GM12878 (cell line): Measurements from ENCODE around the gene SKIDA1. TPM values are rescaled to one million over a fixed set of nuclear protein-coding genes. Genes with fewer than 3 reads are reported as not detected.

Experiments used
- ATAC-seq: fragments of 200-7000 bp; cut with Tn5 transposase; 3 replicates; pipeline ENCODE4 v1.9.1; 2020; ENCODE audit warnings: mild to moderate bottlenecking, moderate library complexity
- BruUV-seq: library from RNA; stranded (reverse); fragments of 400-500 nt; replicated peaks from 2 replicates; lab custom pipeline; 2021; lab: Mats Ljungman, UMichigan
- CTCF ChIA-PET: fragments of 300-600 bp; sonication (Branson Sonifier 250); formaldehyde crosslinking; extraction: SDS; loops from one replicate; lab custom pipeline; 2021; ENCODE audit warnings: inconsistent platforms; lab: Yijun Ruan, JAX
- POLR2A ChIA-PET: fragments of 350-600 bp; formaldehyde crosslinking; extraction: SDS; loops from one replicate; lab custom pipeline; 2021; ENCODE audit warnings: inconsistent platforms; lab: Charles Lee
- RAD21 ChIA-PET: fragments of 300-600 bp; sonication (Branson Sonifier 250); formaldehyde crosslinking; loops from one replicate; lab custom pipeline; 2023; ENCODE audit warnings: antibody characterized with exemption; ENCODE audit not compliant: unreplicated experiment; lab: Charles Lee
- SMC1A ChIA-PET: fragments of 300-600 bp; sonication (Branson Sonifier 250); formaldehyde crosslinking; loops from one replicate; lab custom pipeline; 2023; ENCODE audit not compliant: unreplicated experiment, uncharacterized antibody; lab: Charles Lee
- DNase-seq: peaks from one replicate; pipeline ENCODE4 v3.0.0-alpha.2; 2011; ENCODE audit warnings: low read depth, low spot score
- FAIRE-seq: peaks from 3 replicates; lab custom pipeline; 2011; peaks lifted over from hg19 to GRCh38; lab: Jason Lieb, UNC
- H2AFZ ChIP-seq: 2 replicates; pipeline ENCODE4 v1.6.0; 2011; ENCODE audit warnings: low read depth, low read length, control low read depth; ENCODE audit not compliant: control insufficient read depth
- H3K27ac ChIP-seq: 2 replicates; pipeline ENCODE4 v1.5.1; 2011; ENCODE audit warnings: control low read depth; ENCODE audit not compliant: control insufficient read depth, insufficient read depth
- H3K27me3 ChIP-seq, 2 experiments: replicated peaks in 1 of 2; 2 replicates each; pipeline versions ENCODE4 v1.6.0 to v1.6.1; 2011; ENCODE audit warnings: low read length in 1 of 2; ENCODE audit not compliant: control insufficient read depth in 2 of 2, insufficient read depth in 2 of 2
- H3K36me3 ChIP-seq, 2 experiments: 2 replicates each; pipeline ENCODE4 v1.5.1; 2011; ENCODE audit warnings: low read length in 1 of 2; ENCODE audit not compliant: control insufficient read depth in 2 of 2, insufficient read depth in 2 of 2
- H3K4me1 ChIP-seq: 2 replicates; pipeline ENCODE4 v1.6.1; 2011; ENCODE audit warnings: mild to moderate bottlenecking, low read length, moderate library complexity, mixed read lengths; ENCODE audit not compliant: control insufficient read depth, insufficient read depth
- H3K4me2 ChIP-seq: 2 replicates; pipeline ENCODE4 v1.6.0; 2011; ENCODE audit warnings: control low read depth; ENCODE audit not compliant: control insufficient read depth, insufficient read depth
- H3K4me3 ChIP-seq: fragments of 200-600 bp; sonication (generic); 2 replicates; pipeline ENCODE4 v1.5.1; 2016
- H3K79me2 ChIP-seq: 2 replicates; pipeline ENCODE4 v1.6.0; 2011; ENCODE audit warnings: low read length; ENCODE audit not compliant: control insufficient read depth, insufficient read depth
- H3K9ac ChIP-seq: 2 replicates; pipeline ENCODE4 v1.8.0; 2011; ENCODE audit warnings: low read length, control low read depth, mixed read lengths; ENCODE audit not compliant: control insufficient read depth, insufficient read depth
- H3K9me3 ChIP-seq: replicated peaks from 3 replicates; pipeline ENCODE4 v1.5.1; 2011; ENCODE audit warnings: mild to moderate bottlenecking, low read length; ENCODE audit not compliant: control insufficient read depth, insufficient read depth
- H4K20me1 ChIP-seq: 2 replicates; pipeline ENCODE4 v1.6.0; 2011; ENCODE audit not compliant: control insufficient read depth, insufficient read depth
- CBFB ChIP-seq: IDR thresholded peaks from 2 replicates; pipeline ENCODE4 v1.6.1; 2016; ENCODE audit warnings: antibody characterized with exemption, low read depth
- FOXK2 ChIP-seq: fragments of 450-650 bp; IDR thresholded peaks from 2 replicates; pipeline ENCODE4 v1.6.1; 2017; ENCODE audit warnings: mild to moderate bottlenecking, moderate library complexity
- IRF3 ChIP-seq: fragments of 450-650 bp; IDR thresholded peaks from 2 replicates; pipeline ENCODE4 v1.6.1; 2014; ENCODE audit warnings: mild to moderate bottlenecking
- NRF1 ChIP-seq: conservative IDR thresholded peaks from 2 replicates; pipeline ENCODE4 v1.6.1; 2011; ENCODE audit warnings: mild to moderate bottlenecking, low read depth, low read length, improper control_type of control experiment
- RB1 ChIP-seq: fragments of 450-650 bp; formaldehyde crosslinking; IDR thresholded peaks from 2 replicates; pipeline ENCODE4 v1.6.1; 2017; ENCODE audit warnings: mild to moderate bottlenecking, borderline replicate concordance
- ZNF592 ChIP-seq: fragments of 450-650 bp; IDR thresholded peaks from 2 replicates; pipeline ENCODE4 v1.6.1; 2017; ENCODE audit warnings: mild to moderate bottlenecking, moderate library complexity
- WGBS: methylation state at CpG from one replicate; pipeline ENCODE4 v1.1.6; 2016; ENCODE audit warnings: low lambda C conversion rate; ENCODE audit not compliant: insufficient replicate concordance, insufficient coverage; ENCODE audit errors: missing lambda C conversion rate; 5-methylcytosine and 5-hydroxymethylcytosine counted together
- in situ Hi-C: fragments of 300-500 bp; cut with MboI; formaldehyde crosslinking; loops from 9 replicates; pipeline ENCODE4 v1.14.3; 2018; ENCODE audit warnings: mixed read lengths
- intact Hi-C: fragments of 100-400 bp; cut with micrococcal nuclease; formaldehyde crosslinking; loops from one replicate; pipeline ENCODE4 v1.14.2; 2022; ENCODE audit not compliant: unreplicated experiment
- polyA plus RNA-seq, 11 experiments: library from polyadenylated mRNA; depleted of rRNA in 4 of 11; unstranded in 6 of 11; stranded (reverse) in 5 of 11; fragments of >200 nt; fragmentation: Nextera tagmentation in 4 of 11; fragmentation: Illumina TruSeq in 1 of 11; extraction: Ambion mirVana in 4 of 11; extraction: Trizol in 1 of 11; gene quantifications; 1 replicate in 1 of 11; 2 replicates in 10 of 11; pipeline versions ENCODE4 v1.2.1 to v1.2.3, GENCODE V29; 2011 to 2016; ENCODE audit warnings: inconsistent platforms in 2 of 11, missing spikeins in 2 of 11, low read depth in 1 of 11
- total RNA-seq, 4 experiments: library from RNA; depleted of rRNA in 3 of 4; stranded (reverse); fragments of >200 nt in 3 of 4; fragmentation: Illumina TruSeq in 1 of 4; extraction: Trizol in 1 of 4; gene quantifications; 2 replicates each; pipeline versions ENCODE4 v1.2.1 to v1.2.3, GENCODE V29; 2013 to 2021

SKIDA1 gene
- total and polyA plus RNA-seq, 10 of the 15 experiments (the other 5 are each of a cell fraction or from before 2014, with no cell fraction given): 0.05 to 0.90 (median 0.28) TPM

DNA sequence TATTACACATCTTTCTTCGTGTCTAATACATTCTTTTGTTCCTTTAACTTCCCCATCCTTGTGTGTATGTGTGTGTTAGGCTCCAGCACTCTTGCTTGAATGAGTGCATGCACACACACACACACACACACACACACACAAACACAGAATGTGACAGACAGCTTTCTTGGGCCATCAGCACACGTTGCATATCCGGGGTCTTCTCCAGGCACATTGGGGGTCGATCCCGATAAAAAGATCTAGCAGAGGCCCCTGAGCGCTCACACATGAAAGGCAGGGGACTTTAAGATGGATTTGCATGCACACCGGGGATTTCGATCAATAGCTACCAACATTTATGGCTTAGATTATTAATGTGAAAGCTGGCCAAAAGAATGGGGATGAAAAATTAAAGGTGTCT lies 4.5 kb downstream of the SKIDA1 start:
- 76% methylated on average over 8 of the region's 8 CpGs for WGBS
- POLR2A ChIA-PET: interaction anchor here (0.6 kb wide), 1 partner anchor 435 kb away, joined by 3 read pairs; no protein-coding TSS in a partner anchor
- Histone ChIP-seq H3K79me2 (no peaks in the 10 kb centered on the region), H3K4me2 (no peak overlapping the region), H3K27ac (no peak overlapping the region), H4K20me1 (no peaks in the 10 kb centered on the region), H3K4me1 (peaks cover 30% of the 10 kb centered on the region), H2AFZ (no peak overlapping the region), H3K27me3 (peaks cover 8 to 19% of the 10 kb centered on the region in 2 experiments), H3K4me3 (no peak overlapping the region), H3K9me3 (no peaks in the 10 kb centered on the region), H3K9ac (no peak overlapping the region), H3K36me3 (no peaks in the 10 kb centered on the region)
- FAIRE-seq (no peak), ATAC-seq (no peak), DNase-seq (no peak)
- in situ Hi-C loops (no loop called here), intact Hi-C loops (no loop called here)
- RAD21 ChIA-PET: interaction anchor here (1.4 to 1.6 kb wide), 2 partner anchors 12 to 24 kb away, joined by 5 to 6 read pairs; no protein-coding TSS in a partner anchor
- TF ChIP-seq IRF3: no peak
- TF ChIP-seq CBFB: no peak
- TF ChIP-seq NRF1: no peak
- no peak for TF ChIP-seq RB1
- TF ChIP-seq FOXK2: no peak
- SMC1A ChIA-PET: interaction anchor here (0.8 to 1.1 kb wide), 2 partner anchors 10 to 23 kb away, joined by 3 read pairs; no protein-coding TSS in a partner anchor
- no TSS peak for BruUV-seq
- CTCF ChIA-PET: interaction anchor here (1.1 to 1.4 kb wide), 2 partner anchors 14 to 25 kb away, joined by 3 to 5 read pairs; no protein-coding TSS in a partner anchor

- Histone ChIP-seq H3K9me3 (no peaks in the 10 kb centered on the region), H3K4me2 (no peak overlapping the region)
- intact Hi-C loops: no loop called here
Observed at GRCh38 chr10:21520509-21520908, 5.0 kb downstream of the SKIDA1 start.

More at GRCh38 chr10:21520509-21520908, 5.0 kb downstream of the SKIDA1 start:
- Histone ChIP-seq H3K79me2 (no peaks in the 10 kb centered on the region), H2AFZ (no peak overlapping the region), H4K20me1 (no peaks in the 10 kb centered on the region), H3K27me3 (peaks cover 10 to 23% of the 10 kb centered on the region in 2 experiments), H3K36me3 (no peaks in the 10 kb centered on the region), H3K9ac (no peak overlapping the region), H3K27ac (no peak overlapping the region), H3K4me1 (peaks cover 30% of the 10 kb centered on the region), H3K4me3 (no peak overlapping the region)
- POLR2A ChIA-PET: interaction anchor here (0.6 kb wide), 1 partner anchor 80 kb away, joined by 3 read pairs; no protein-coding TSS in a partner anchor
- in situ Hi-C loops: no loop called here
- no TSS peak for BruUV-seq
- RAD21 ChIA-PET: no interaction called here
- CTCF ChIA-PET: interaction anchor here (0.8 to 1.4 kb wide), 4 partner anchors 13 to 25 kb away, joined by 3 to 5 read pairs (median 4); no protein-coding TSS in a partner anchor
- SMC1A ChIA-PET: interaction anchor here (0.8 to 1.1 kb wide), 3 partner anchors 10 to 25 kb away, joined by 3 to 4 read pairs (median 3); no protein-coding TSS in a partner anchor
- DNase-seq (no peak), ATAC-seq (no peak), FAIRE-seq (no peak)
- TF ChIP-seq ZNF592: no peak
